Activated CD4-positive, CD25-positive, alpha-beta regulatory T cell (primary cell): Measurements from ENCODE around the gene HDAC11.
"Not testable (repeated sequence)": the region's sequence is repeated elsewhere in the genome, so short reads cannot be mapped to it uniquely, and the experiment has no call there.

Experiments
- DNase-seq, 4 experiments: peaks; one replicate each; lab custom pipeline; 2025; lab: John Stamatoyannopoulos, UW

Gene HDAC11

DNA sequence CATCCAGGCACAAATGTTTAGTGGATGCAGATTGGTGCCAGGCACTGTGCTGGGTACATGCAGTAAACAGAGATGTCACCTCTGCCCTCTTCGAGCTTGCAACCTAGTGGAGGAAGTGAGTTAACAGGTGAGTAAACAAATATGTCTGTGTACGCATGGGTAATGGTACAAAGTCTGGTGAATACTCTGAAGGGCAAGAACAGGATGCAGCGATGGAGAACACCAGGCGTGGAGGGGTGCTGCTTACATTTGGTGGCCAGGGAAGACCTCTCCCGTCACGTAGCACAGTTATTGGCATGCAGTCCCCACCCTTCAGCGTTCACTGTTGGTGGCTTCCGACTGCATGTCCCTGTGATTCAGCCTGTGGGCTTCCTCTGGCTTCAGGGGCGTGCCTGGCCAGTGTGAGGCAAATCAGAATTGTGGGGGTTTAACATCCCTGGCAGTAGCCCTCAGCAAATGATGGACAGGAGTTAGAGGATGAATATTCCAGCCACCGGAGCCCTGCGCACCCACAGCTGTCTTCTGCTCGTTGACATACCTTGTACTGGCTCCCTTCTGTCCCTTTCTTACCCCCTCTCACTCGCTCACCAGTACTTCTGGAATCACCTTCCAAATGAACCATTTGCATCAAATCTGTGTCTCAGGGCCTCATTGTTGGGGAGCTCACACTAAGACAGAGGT, 9.1 kb upstream of the HDAC11 start:
- no peak for DNase-seq

DNA sequence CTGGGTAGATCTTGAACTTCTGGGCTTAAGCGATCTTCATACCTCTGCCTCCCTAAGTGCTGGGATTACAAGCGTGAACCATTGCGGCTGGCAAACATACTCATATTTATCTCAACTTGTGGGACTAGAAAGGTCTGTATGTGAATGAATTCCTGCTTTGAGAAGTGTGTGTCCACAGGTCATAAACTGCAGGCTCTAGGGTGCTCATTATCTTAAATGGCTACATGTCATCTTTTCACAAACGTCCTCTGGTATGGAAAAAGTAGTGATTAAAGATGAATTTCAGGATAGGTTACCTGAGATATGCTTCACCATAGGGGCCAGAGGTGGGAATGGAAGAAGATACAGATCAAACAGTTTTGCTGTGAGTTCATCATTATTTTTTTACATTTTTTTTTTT, 7.8 kb upstream of the HDAC11 start:
- no peak for DNase-seq

DNA sequence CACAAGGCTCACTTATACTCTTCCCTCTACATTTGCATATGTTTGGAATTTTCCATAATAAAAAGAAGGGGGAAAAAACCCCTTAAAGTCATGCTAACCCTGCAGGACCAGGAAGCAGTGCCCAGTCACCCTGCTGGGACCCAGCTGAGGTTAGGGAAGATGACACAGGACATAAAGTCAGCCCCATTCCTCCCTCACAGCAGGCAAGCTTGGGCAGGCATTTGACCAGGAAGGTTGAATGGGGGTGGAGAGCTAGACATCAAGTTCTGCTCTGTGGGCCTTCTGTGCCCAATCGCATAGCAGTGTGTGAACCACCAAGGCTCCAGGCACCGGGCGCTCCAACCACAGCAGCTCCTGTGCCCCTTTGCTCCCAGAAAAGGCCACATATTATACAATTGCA, 7.1 kb upstream of the HDAC11 start:
- no peak for DNase-seq

DNA sequence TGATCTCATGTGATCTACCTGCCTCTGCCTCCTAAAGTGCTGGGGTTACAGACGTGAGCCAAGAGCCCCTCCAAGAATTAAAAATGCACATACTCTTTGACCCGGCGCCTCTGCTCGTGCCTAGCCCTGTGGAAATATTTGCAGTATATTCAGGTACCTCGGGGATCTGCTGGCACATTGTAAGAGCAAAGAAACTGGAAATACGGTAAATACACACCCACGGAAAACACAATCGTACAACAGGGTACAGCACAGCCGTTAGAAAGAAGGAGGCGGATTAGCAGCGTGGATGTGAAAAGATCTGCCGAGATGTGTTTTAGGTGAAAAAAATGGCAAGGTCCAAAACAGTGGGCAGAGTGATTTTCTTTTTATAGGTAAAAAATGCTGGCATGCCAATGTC, 6.1 kb upstream of the HDAC11 start:
- no peak for DNase-seq

DNA sequence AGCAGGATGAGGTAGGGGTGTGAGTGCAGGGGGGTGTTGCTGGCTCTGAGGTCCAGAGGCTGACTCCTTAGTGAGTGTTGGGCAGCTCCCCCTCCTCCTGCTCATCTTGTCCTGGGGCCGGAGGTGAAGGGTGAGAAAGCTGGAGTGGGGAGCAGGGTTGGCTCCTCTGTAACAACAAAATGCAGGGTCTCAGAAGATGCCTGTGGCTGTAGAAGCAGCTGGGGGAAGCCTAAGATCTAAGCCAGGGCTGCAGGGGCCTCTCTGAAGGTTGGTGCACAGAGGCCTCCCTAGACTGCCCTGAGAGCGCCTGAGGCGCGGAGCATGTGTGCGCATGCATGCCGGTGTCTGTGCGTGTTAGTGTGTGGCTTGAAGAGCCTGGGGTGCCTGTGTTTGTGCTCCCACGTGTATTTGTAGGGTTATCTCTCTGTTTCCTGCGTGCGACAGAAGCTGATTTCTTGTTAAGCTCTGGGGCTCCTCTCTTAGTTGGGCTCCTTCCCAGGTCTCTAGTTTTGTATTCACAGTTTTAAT, 5.3 kb upstream of the HDAC11 start:
- DNase-seq: no peak

DNA sequence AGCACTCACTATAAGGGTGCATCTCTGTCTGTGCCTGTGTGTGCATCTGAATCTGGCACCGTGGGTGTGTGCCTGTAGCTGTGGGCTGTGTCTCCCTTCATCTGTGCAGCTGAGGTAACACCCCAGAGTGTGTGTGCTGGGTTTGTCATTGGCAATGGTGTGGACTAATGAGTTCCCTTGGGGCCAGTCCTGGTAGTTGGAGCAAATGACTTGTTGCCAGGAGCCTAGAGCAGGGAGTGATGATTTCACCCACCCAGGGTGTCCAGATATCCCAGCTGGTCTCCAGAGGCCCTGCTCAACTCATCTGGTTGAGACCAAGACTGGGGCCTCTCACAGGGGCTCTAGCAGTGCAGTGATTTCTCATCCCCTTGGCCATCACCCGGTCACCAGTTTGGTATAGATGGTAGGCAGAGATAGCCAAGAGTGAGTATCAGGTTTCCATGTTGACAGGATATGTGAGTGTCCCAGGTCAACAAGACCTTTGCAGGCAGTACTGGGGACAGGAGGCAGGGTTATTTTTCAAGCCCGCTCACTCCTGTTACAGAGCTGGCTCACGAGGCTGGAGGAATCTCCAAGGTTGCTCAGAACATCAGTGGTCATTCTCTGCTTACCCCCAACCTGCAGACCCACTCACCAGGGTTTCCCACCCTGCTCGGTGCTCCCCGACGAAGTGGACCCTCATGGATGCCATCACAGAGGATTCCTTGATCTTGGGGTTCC, 4.1 kb upstream of the HDAC11 start:
- no peak for DNase-seq

DNA sequence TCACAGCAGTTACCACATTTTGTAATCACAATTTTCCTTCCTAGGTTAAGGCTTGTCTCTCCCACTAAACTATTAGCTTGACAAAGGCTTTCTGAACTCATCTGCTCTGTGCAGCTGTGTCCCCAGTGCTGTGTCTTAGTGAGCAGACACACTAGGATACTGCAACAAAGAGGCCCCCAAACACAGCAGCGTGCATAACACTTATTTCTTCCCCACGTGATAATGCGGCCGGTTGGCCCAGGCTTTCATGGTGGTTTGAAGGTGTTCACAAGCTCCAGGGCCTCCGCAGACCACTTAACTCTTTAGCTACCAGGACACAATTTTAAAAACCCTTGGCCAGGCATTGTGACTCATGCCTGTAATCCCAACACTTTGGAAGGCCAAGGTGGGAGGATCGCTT, 2.2 kb upstream of the HDAC11 start:
- DNase-seq: no peak

DNA sequence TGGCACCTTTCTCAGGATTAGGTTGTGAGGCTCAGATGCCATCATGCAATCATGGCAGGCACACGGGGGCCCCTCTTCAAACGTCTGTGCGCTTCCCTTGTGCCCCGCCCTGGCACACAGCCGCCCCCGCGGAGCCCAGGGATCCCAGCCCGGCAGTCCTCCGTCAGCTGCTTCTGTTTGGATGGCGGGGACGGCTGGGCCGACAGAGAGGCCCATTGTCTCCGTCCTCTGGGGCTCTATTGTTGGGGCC, 849 bp upstream of the HDAC11 start:
- DNase-seq: no peak

DNA sequence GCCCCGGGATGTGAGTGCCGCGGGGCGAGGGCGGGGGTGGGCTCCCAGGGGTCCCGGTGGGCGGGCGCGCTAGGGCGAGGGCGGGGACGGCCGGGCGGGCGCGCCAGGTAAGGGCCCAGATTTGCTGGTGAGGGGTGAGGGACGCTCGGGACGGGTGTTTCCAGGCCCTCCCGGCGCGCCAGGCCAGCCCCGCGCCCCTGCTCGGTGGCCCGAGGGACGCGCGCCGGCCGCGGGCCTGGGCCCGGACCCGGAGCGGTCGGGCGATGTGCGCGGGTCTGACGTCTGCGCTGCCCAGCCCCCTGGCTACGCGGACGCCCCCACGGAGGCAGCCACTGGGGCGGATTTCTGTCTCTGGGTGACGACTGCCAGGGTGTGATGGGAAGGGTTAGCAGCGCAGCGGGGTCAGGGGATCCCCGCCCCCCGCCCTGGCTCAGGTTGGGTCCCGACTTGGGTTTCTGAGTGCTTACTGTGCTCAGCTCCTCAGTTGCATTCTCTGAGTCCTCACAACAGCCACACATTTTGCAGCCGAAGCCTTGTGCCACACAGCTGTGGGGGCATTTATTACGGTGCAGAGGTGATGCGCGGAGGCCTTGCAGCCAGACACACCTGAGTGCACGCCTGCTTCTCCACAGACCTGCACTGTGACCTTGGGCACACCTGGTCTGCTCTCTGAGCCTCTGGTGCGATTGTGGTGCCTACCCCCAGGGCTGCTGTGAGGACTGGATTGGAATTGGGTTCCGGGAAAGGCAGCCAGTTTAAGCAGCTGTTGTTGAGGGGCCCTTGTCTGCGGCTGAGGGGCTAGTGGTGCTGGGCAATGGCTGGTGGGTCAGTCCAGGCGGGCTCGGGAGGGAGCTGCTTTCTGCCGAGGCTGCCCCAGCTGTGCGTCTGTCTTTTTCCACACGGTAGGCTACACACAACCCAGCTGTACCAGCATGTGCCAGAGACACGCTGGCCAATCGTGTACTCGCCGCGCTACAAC, 523 bp downstream of the HDAC11 start:
- no peak for DNase-seq

DNA sequence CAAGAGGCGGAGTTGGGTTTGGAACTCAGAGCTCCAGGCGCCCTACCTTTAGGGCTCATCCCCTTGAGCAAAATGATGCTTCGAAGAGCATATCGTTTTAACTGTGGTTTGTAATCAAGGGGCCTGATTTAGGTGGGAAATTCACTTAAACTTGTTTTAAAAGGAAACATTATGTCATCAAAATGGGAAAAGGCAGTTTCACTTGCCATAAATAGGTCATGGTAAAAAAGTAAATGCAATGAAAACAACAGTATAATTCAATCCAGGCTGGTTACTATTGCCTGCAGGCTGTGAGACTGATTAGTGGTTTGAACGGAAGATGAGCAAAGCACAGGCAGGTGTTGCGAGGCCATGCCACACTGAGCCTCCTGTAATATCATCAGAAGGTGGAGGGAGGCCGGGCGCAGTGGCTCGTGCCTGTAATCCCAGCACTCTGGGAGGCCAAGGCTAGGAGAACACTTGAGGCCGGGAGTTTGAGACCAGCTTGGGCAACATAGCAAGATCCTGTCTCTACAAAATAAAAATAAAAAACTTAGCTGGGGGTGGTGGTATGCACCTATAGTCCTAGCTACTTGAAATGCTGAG, 2.1 kb downstream of the HDAC11 start:
- DNase-seq: no peak

DNA sequence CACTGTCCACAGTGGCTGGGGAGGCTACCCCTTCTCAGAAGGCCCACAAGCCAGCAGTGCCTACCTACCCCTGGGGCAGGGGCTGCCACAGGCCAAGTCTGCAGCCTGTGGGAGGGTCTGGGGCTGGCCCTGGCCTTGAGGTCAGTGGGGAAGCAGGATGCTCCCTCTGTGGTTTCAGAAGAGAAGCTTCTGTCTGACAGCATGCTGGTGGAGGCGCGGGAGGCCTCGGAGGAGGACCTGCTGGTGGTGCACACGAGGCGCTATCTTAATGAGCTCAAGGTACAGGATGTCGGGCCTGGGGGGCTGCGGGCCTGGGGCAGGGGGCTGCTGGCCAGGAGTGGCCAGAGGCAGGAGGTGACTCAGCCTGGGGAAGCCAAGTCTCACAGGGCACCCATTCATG, 3.2 kb downstream of the HDAC11 start:
- DNase-seq: no peak

DNA sequence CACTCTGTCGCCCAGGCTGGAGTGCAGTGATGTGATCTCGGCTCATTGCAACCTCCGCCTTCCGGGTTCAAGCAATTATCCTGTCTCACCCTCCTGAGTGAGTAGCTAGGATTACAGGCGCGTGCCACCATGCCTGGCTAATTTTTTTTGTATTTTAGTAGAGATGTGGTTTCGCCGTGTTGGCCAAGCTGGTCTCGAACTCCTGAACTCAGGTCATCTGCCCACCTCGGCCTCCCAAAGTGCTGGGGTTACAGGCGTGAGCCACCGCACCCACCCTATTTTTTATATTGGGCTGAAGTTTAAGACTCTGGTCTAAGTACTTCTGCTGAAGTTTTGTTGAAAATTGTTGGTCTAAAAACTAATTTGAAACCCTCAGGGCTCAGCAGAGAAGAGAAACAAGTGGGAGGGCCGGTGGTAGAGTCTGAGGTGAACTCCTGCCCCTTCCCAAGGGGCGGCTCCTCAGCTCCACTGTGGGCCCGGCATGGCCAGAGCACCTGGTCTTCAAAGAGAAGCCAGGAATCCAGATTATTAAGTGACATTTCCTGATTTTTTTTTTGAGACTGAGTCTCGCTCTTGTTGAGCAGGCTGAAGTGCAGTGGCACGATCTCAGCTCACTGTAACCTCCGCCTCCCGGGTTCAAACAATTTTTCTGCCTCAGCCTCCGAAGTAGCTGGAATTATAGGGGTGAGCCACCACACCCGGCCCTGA, 4.0 kb downstream of the HDAC11 start:
- DNase-seq: no peak

DNA sequence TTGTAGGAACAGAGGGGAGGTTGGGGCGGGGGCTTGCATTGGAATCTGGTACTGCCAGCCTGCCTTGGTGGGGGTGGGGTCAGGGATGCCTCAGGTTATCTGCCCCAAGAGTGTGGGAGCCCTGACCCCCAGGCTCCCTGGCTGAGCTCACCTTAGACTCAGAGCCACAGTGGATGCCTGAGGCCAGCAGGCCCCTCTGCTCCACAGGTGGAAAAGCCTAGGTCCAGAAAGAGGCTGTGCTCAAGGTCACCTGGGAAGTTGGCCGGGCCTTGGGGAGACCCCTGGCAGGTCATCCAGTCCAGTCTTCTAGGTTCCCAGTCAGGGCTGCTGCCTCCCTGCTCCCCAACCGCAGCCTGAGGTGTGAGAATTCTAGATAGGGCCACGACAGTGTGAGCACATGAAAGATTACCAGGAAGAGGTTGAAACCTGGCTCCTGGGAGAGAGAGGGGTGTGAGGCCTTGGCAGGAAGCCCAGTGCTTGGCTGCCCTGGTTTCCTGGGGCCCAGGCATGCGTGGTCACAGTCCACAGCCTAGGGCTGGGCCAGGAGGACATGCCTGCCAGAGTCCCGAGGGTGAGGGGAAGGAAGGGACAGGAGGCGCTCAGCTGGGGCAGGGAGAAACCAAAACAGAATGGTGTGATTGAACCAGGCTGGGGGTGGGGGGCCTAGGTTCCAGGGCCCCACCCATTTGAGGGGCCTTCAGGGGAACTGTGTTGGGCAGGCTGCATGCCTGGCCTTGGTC, 4.9 kb downstream of the HDAC11 start:
- DNase-seq: no peak

DNA sequence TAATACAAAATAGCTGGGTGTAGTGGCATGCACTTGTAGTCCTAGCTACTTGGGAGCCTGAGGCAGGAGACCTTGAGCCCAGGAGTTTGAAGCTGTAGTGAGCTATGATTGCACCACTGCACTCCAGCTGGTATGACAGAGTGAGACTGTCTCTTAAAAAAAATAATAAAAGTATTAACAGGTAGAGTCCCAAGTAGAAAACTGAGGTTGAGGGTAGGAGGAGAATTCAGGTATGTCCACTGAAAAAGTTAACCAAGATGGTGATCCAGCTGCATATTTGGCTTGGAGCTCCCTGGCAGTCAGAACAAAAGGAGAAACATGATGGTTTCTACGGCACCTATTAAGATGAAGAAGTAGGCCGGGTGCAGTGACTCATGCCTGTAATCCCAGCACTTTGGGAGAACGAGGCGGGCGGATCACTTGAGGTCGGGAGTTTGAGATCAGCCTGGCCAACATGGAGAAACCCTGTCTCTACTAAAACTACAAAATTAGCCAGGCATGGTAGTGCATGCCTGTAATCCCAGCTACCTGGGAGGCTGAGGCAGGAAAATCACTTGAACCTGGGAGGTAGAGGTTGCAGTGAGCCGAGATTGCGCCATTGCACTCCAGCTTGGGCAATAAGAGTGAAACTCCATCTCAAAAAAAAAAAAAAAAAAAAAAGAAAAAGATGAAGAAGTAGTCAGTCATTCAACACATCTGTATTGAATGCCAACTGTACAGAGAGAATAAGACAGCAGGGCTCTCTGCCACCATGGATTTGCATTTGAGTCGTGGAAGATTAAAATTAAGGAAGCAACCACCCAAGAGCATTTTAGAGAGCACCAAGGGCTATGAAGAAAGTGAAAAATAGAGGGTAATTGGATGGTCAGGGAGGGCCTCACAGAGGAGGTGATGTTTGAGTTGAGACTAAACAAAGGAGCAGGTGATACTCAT, 5.8 kb downstream of the HDAC11 start:
- not testable (repeated sequence) for DNase-seq

DNA sequence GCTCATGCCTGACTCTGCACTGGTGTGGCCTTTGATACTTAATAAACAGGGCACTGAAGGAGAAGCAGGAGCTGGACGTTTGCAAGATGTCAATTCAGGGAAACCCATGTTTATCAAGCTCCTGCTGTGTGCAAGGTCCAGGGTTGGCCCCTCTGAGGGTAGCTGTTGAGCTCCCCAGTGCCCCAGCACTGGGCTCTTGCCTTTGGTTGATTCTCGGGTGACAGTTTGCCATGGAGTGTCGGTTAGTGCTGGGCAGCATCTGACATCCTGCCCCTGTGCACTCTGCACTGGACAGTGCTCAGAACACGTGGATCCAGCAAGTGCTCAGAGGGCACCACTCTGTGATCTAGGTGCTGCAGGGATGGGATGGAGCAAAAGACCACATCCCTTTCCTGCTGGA, 7.3 kb downstream of the HDAC11 start:
- no peak for DNase-seq

DNA sequence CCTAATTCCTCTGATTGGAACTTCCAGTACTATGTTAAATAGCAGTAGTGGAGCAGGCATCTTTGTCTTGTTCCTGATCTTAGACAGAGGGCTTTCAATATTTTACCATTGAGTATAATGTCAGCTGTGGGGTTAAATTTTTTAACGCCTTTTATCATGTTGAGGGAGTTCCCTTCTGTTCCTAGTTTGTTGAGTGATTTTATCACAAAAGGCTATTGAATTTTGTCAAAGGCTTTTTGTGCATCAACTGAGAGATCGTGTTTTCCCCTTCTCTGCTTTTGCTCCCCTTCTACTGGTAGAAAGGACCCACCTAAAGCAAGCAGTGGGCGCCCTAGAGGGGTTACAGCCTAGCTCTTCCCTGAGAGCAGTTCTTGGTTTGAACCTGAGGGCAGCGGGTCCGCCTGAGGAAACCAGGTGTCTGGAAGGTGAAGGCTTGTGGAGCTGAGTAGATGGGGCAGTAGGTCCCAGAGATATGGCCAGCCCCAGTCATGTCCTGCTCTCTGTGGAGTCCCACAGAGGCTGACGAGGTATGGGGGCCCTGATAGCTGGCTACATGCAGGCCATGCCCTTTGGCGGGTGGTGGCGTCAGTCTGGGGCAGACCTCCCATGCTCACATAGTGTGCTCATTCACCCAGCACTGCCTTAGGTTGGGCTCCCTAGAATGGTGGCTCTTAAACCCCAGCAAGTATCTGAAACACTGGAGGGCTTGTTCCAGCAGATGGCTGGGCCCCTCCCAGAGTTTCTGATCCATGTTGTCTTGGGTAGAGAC, 11.3 kb downstream of the HDAC11 start:
- DNase-seq: no peak

DNA sequence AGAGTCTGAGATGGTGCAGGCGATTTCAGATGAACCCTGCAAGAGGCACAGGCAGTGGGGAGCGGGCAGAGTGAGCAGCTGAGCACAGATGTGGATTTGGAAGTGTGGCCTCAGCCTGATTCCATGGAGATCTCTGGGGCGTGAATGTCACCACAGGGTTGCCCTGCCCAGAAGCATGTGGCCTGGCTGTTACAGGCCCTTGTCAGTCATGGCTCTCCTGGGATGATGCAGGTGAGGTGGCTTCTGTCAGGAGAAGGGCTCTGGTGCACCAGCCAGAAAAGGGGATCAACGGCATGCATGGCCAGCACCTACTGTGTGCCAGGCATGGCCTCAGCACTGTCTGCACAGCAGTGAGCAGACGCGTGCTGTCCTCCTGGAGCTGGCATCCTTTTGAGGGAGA, 11.9 kb downstream of the HDAC11 start:
- DNase-seq: no peak

DNA sequence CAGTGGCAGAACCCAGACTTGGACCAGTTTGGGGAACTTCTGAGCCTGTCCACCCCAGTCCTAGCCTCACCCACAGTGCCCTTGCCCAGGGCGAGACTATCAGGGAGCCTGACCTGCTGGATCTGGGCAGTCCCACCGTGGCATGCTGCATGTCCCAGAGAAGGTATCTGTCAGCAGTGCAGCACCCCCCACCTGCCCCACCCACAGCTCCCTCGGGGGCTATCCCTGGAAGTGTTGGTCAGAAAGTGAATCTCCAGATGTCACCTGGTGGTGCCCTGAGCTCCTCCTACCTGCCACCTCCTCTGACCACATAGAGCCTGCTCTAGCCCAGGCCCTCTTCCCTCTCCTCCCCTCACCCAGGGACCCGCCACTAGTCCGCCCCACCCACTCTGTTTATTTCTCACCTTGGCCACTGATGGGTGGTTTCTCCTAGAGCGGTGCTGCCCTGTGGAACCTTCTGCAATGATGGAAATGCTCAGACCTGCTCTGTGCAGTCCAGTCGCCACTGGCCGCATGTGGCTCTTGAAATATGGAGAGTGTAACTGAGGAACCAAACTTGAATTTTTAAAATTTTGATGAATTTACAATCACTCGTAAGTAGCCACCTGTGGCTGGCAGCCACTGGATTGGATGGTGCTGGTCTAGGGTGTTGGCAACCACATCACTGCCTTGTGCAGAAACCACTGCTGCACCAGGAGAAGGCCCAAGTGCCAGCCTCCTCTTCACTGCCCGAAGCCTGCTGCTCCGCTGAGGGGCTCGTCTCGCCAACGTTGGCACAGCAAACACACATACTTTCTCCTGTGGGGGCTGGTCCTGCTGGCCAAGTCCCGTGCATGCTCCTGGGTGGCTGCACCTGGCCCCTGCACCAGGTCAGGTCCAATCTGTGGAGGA, 13.1 kb downstream of the HDAC11 start:
- DNase-seq: no peak
